Endodermal cell (in vitro differentiated cells): ENCODE data around the gene ANKRD12. TPM values are rescaled to one million over a fixed set of nuclear protein-coding genes. Genes with fewer than 3 reads are reported as not detected.

ENCODE experiments used
- DNase-seq: peaks from one replicate; pipeline ENCODE4 v3.0.0-alpha.2; 2017
- H3K27ac ChIP-seq: 2 replicates; pipeline ENCODE4 v1.5.1; 2013; ENCODE audit warnings: mild to moderate bottlenecking, low read depth, low read length, moderate library complexity
- H3K27me3 ChIP-seq: 2 replicates; pipeline ENCODE4 v1.6.1; 2013; ENCODE audit warnings: mild to moderate bottlenecking, low read length, moderate library complexity; ENCODE audit not compliant: insufficient read depth, control insufficient read depth, poor library complexity, severe bottlenecking
- H3K36me3 ChIP-seq: 2 replicates; pipeline ENCODE4 v1.7.0; 2013; ENCODE audit warnings: mild to moderate bottlenecking, low read length, moderate library complexity; ENCODE audit not compliant: control insufficient read depth, insufficient read depth
- H3K4me1 ChIP-seq: one replicate; pipeline ENCODE4 v1.7.0; 2013; ENCODE audit warnings: low read length; ENCODE audit not compliant: control insufficient read depth, insufficient read depth
- H3K4me3 ChIP-seq: 2 replicates; pipeline ENCODE4 v1.5.1; 2013; ENCODE audit warnings: mild to moderate bottlenecking, low read length, moderate library complexity
- H3K9ac ChIP-seq: 2 replicates; pipeline ENCODE4 v1.6.1; 2013; ENCODE audit warnings: mild to moderate bottlenecking, low read length, moderate library complexity; ENCODE audit not compliant: poor library complexity, severe bottlenecking; ENCODE audit errors: extremely low read depth
- H3K9me3 ChIP-seq: 2 replicates; pipeline ENCODE4 v1.6.1; 2013; ENCODE audit warnings: mild to moderate bottlenecking, low read length, moderate library complexity; ENCODE audit not compliant: control insufficient read depth
- H3K27ac Mint-ChIP-seq: 2 replicates; pipeline ENCODE4 v1.8.0; 2020; ENCODE audit warnings: mixed read lengths
- H3K27me3 Mint-ChIP-seq: 2 replicates; pipeline ENCODE4 v1.8.0; 2021; ENCODE audit warnings: mild to moderate bottlenecking, mixed read lengths; ENCODE audit not compliant: insufficient read depth
- H3K36me3 Mint-ChIP-seq: 2 replicates; pipeline ENCODE4 v1.8.0; 2020; ENCODE audit warnings: low read depth, mixed read lengths
- H3K4me1 Mint-ChIP-seq: 2 replicates; pipeline ENCODE4 v1.8.0; 2020; ENCODE audit warnings: mixed read lengths
- H3K4me3 Mint-ChIP-seq: 2 replicates; pipeline ENCODE4 v1.8.0; 2020; ENCODE audit warnings: mild to moderate bottlenecking, moderate library complexity, mixed read lengths
- H3K9me3 Mint-ChIP-seq: 2 replicates; pipeline ENCODE4 v1.8.0; 2020; ENCODE audit warnings: mild to moderate bottlenecking, mixed read lengths
- WGBS, 2 experiments: methylation state at CpG; one replicate each; pipeline versions ENCODE4 v1.1.5 to v1.1.7; 2013; ENCODE audit warnings: missing lambda C conversion rate in 2 of 2, mixed read lengths in 1 of 2; ENCODE audit not compliant: insufficient coverage in 1 of 2, insufficient read length in 1 of 2; 5-methylcytosine and 5-hydroxymethylcytosine counted together
- total RNA-seq, 2 donors: library from RNA; stranded (reverse); fragmentation: NEBNext Ultra II Directional in 1 of 2; extraction: Animal tissue kit (Norgen Biotek cat#: 25700) in 1 of 2; gene quantifications; 2 replicates in 1 of 2; 3 replicates in 1 of 2; pipeline ENCODE4 v1.2.1, GENCODE V29; 2021
- TF ChIP-seq, protein P1 (sequence below): fragments of 200-600 bp; sonication (generic); conservative IDR thresholded peaks from 2 replicates; pipeline ENCODE4 v1.5.0; 2021; ENCODE audit warnings: antibody characterized with exemption, mild to moderate bottlenecking

The ANKRD12 gene
- total RNA-seq, 2 donors from 2014 or later = 36.0 to 41.6 TPM

- Mint-ChIP-seq H3K36me3 (no peaks in the 10 kb centered on the region), H3K9me3 (no peaks in the 10 kb centered on the region), H3K4me3 (no peak overlapping the region), H3K4me1 (peaks cover 8% of the 10 kb centered on the region), H3K27ac (no peak overlapping the region), H3K27me3 (peaks cover 5% of the 10 kb centered on the region)
- no peaks in the 10 kb centered on the region for H3K27me3 ChIP-seq
- H3K27ac ChIP-seq = no peak overlapping the region
- DNase-seq = no peak
- no peak overlapping the region for H3K9ac ChIP-seq
- no peaks in the 10 kb centered on the region for H3K4me1 ChIP-seq
- no peak overlapping the region for H3K4me3 ChIP-seq
- 83 to 91% methylated on average over 1 to 2 of the region's 2 CpGs for WGBS, 2 experiments
- H3K36me3 ChIP-seq = no peaks in the 10 kb centered on the region
- TF ChIP-seq, protein P1, sequence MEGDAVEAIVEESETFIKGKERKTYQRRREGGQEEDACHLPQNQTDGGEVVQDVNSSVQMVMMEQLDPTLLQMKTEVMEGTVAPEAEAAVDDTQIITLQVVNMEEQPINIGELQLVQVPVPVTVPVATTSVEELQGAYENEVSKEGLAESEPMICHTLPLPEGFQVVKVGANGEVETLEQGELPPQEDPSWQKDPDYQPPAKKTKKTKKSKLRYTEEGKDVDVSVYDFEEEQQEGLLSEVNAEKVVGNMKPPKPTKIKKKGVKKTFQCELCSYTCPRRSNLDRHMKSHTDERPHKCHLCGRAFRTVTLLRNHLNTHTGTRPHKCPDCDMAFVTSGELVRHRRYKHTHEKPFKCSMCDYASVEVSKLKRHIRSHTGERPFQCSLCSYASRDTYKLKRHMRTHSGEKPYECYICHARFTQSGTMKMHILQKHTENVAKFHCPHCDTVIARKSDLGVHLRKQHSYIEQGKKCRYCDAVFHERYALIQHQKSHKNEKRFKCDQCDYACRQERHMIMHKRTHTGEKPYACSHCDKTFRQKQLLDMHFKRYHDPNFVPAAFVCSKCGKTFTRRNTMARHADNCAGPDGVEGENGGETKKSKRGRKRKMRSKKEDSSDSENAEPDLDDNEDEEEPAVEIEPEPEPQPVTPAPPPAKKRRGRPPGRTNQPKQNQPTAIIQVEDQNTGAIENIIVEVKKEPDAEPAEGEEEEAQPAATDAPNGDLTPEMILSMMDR = no peak
- no peaks in the 10 kb centered on the region for H3K9me3 ChIP-seq
Observed at GRCh38 chr18:9096685-9097084, 39.9 kb upstream of the ANKRD12 start.

DNA sequence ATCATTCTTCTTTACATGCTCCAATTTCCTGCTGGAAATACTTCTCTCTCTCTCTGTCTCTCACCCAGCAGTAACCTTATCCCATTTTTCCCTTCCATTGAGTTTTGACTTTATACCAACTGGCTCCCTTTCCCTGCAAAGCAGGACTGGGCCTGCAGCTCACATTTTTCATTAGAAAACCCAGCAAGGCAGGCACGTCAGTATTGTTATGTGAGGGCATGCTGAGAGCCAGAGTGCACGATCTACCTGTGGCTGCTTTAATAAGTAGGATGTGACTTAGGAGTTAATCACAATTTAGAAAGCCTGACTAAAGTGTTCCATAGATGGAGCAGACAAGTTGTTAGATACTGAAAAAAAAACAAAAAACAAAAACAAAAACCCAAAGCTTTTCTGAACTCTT, 39.2 kb upstream of the ANKRD12 start:
- no peak overlapping the region for H3K27ac ChIP-seq
- Mint-ChIP-seq H3K4me3 (no peak overlapping the region), H3K27me3 (peaks cover 5% of the 10 kb centered on the region), H3K9me3 (no peaks in the 10 kb centered on the region), H3K4me1 (peaks cover 11% of the 10 kb centered on the region), H3K27ac (no peak overlapping the region), H3K36me3 (no peaks in the 10 kb centered on the region)
- H3K27me3 ChIP-seq = no peaks in the 10 kb centered on the region
- no peaks in the 10 kb centered on the region for H3K36me3 ChIP-seq
- H3K9ac ChIP-seq = no peak overlapping the region
- TF ChIP-seq, protein P1 = no peak
- DNase-seq = no peak
- H3K4me3 ChIP-seq = no peak overlapping the region
- no peaks in the 10 kb centered on the region for H3K9me3 ChIP-seq
- 58% methylated on average over 2 of the region's 2 CpGs; no CpG with 5 or more reads in 1 of the 2 experiments for WGBS, 2 experiments
- H3K4me1 ChIP-seq = no peaks in the 10 kb centered on the region

GRCh38 chr18:9100796-9101195, 35.8 kb upstream of the ANKRD12 start:
- 95 to 100% methylated on average over 1 to 3 of the region's 3 CpGs for WGBS, 2 experiments
- TF ChIP-seq, protein P1 = no peak
- peaks cover 21% of the 10 kb centered on the region for H3K27me3 Mint-ChIP-seq
- no peaks in the 10 kb centered on the region for H3K4me1 ChIP-seq
- peaks cover 37% of the 10 kb centered on the region for H3K4me1 Mint-ChIP-seq
- no peak overlapping the region for H3K4me3 ChIP-seq
- no peak overlapping the region for H3K9ac ChIP-seq
- no peak for DNase-seq
- H3K27ac ChIP-seq = no peak overlapping the region
- H3K9me3 Mint-ChIP-seq = no peaks in the 10 kb centered on the region
- no peak overlapping the region for H3K4me3 Mint-ChIP-seq
- H3K27ac Mint-ChIP-seq = no peak overlapping the region
- no peaks in the 10 kb centered on the region for H3K36me3 ChIP-seq
- peaks cover 5% of the 10 kb centered on the region for H3K36me3 Mint-ChIP-seq
- H3K27me3 ChIP-seq = peaks cover 12% of the 10 kb centered on the region
- no peaks in the 10 kb centered on the region for H3K9me3 ChIP-seq
